ENCODE results near the gene GPR55.
"Not testable (repeated sequence)": the region's sequence is repeated elsewhere in the genome, so short reads cannot be mapped to it uniquely, and the experiment has no call there.

Gene GPR55, protein sequence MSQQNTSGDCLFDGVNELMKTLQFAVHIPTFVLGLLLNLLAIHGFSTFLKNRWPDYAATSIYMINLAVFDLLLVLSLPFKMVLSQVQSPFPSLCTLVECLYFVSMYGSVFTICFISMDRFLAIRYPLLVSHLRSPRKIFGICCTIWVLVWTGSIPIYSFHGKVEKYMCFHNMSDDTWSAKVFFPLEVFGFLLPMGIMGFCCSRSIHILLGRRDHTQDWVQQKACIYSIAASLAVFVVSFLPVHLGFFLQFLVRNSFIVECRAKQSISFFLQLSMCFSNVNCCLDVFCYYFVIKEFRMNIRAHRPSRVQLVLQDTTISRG

DNA sequence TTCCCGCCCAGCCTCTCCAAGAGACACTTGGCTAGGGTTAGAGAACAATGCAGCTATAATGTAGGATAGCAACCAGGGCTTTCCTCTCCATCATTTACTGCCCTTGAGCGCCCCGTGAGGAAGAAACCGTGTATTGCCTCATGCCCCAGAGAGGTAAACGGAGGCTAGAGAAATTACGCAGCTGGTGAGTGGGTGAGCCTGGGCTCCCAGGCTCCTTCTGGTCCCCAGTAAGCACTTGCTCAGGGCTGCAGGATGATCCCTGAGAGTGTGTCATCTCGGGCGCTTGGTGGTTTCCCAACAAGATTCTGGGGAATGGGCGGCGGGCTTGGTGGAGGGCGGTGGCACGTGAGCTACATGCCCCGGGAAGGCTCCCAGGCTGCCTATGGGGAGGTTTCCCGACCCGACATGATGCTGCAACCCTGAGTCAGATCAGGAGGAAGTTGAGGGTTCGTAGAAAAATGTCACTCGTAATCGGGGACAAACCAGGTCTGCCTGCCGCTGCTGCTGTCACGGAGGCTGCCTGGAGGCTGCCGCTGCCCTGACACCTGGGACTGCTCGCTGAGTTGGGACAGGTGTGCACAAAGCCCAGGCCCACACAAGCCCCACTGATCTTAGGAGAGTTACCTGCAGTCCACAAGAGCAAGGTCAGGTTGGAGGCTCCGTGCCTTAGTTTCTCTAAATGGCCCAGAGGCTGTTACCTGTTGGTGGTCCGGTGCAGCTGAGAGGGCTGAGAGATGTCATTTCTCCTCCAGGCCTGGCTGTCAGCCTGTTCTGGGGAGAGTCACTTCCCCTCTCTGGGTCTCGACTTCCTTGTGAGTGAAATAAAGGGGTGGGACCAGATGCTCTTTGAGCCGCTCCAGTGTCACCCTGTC is at the start of gene GPR55:
Gene GPR55 (minus strand): TSS at position 773 of the 872 bp plus-strand sequence. CDS start 14,280 bp downstream, outside the sequence.
- TF ChIP-seq, protein P1, sequence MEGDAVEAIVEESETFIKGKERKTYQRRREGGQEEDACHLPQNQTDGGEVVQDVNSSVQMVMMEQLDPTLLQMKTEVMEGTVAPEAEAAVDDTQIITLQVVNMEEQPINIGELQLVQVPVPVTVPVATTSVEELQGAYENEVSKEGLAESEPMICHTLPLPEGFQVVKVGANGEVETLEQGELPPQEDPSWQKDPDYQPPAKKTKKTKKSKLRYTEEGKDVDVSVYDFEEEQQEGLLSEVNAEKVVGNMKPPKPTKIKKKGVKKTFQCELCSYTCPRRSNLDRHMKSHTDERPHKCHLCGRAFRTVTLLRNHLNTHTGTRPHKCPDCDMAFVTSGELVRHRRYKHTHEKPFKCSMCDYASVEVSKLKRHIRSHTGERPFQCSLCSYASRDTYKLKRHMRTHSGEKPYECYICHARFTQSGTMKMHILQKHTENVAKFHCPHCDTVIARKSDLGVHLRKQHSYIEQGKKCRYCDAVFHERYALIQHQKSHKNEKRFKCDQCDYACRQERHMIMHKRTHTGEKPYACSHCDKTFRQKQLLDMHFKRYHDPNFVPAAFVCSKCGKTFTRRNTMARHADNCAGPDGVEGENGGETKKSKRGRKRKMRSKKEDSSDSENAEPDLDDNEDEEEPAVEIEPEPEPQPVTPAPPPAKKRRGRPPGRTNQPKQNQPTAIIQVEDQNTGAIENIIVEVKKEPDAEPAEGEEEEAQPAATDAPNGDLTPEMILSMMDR (conservative IDR thresholded peaks at IDR 0.05): peak; percentile 20; the same call in 1 of the 2 replicates
- no peak within 1 kb of the TSS for H3K27ac ChIP-seq

DNA sequence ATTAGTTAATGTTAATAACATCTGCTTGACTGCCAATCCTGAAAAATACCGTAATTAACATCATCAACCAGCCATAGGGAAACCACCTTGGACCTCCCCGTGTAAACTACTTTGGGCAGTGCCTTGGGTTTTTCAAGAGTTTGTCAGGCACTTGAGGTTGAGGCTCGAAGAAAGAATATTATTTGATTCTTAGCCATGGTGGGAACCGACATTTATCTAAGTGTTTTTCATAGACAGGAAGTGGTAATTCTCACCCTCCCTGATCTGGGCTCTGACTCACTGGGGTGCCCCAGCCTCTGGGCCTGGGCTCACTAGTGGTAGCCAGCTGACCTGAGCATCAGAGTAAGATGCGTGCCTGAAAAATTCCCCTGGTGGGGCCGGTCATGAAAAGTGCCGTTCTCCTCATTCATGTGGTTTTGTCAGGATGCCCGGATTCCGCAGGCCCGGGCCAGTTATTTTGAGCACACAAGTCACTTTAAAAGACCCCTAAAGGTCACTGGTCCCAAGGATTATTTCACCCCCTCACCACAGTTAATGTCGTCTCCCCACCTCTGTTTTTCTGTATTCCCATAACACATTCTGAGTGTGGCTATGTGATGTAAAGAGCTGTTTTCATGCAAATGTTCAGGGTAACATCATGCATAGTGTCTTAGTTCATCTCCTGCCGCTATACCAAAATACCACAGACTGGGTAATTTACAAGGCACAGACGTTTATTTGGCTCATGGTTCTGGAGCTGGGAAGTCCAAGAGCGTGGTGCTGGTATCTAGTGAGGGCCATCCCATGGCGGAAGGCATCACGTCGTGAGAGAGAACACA is 49.3 kb upstream of the GPR55 start:
- no peak overlapping the region for H3K27ac ChIP-seq

DNA sequence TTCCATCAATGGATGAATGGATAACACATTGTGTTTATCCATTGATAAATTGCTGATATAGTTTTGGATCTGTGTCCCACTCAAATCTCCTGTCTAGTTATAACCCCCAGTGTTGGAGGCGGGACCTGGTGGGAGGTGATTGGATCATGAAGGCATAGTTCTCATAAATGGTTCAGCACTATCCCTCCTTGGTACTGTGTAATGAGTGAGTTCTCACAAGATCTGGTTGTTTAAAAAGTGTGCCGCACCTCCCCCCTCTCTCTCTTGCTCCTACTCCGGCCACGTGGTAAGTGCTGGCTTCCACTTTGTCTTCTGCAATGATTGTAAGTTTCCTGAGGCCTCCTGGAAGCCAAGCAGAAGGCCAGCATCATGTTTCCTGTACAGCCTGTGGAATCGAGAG is 47.0 kb upstream of the GPR55 start:
- TF ChIP-seq, protein P1 (conservative IDR thresholded peaks at IDR 0.05): no peak
- H3K27ac ChIP-seq: no peak overlapping the region

More for the DNA sequence above, 49.3 kb upstream of the GPR55 start:
- TF ChIP-seq, protein P1 (conservative IDR thresholded peaks at IDR 0.05): no peak

DNA sequence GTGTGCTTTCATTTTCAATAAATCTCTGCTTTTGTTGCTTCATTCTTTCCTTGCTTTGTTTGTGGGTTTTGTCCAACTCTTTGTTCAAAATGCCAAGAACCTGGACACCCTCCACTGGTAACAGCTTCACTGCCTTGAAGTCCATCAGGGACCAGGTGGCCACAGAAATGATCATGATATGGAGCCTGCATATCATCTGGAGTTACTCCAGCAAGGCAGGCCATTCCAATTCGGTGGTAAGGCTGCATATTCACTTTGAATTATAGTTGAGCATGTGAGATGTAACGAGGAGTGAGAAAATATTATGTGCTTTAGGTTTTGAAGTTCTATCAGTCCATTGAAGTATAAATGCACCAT is 44.6 kb upstream of the GPR55 start:
- H3K27ac ChIP-seq: no peak overlapping the region
- TF ChIP-seq, protein P1 (conservative IDR thresholded peaks at IDR 0.05): no peak

DNA sequence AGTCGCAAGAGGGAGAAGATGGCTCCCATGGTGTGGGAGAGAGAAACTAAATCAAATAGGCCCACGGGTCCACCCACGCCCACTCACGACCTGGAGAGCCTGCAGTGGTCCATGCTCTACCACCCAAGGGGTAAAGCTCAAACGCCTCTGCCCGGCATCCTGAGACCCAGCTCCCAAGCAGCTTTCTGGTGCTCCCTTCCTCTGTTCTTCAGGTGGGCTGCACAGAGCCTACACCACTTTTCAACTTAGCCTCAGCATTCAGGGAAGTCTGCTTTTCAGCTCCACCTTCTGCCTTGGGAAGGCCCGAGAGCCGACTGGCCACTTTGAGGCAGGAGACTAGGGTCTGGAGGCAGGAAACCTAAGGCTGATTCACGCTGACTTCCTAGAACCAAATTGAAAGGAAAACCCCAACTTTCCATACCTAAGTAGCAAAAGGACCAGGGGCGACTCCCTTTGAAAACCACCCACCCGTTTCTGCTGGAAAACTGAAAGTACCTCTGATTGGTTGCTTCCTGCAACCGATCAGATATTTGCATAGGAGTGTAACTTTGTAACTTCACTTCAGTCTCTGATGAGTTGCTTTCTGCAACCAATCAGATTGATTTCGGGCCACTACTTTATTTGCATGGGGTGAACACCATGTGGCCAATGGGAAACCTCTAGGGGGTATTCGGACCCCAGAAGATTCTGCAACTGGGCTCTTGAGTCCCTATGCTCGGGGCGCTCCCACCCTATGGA is 44.0 kb upstream of the GPR55 start:
- H3K27ac ChIP-seq: no peak overlapping the region
- TF ChIP-seq, protein P1 (conservative IDR thresholded peaks at IDR 0.05): no peak

DNA sequence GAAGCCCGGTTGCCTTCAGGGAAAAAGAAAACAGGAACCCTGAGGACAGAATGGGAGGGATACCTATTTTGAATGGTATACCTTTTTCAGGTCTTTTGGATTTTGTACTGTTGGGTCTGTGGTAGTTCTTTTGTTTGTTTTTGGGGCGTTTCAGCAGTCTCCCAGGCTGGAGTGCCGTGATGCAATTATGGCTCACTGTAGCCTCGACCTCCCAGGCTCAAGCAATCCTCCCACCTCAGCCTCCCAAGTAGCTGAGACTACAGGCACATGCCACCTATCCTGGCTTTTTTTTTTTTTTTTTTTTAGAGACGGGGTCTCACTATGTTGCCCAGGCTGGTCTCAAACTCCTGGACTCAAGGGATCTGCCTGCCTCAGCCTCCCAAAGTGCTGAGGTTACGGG is 43.3 kb upstream of the GPR55 start:
- not testable (repeated sequence) for H3K27ac ChIP-seq

DNA sequence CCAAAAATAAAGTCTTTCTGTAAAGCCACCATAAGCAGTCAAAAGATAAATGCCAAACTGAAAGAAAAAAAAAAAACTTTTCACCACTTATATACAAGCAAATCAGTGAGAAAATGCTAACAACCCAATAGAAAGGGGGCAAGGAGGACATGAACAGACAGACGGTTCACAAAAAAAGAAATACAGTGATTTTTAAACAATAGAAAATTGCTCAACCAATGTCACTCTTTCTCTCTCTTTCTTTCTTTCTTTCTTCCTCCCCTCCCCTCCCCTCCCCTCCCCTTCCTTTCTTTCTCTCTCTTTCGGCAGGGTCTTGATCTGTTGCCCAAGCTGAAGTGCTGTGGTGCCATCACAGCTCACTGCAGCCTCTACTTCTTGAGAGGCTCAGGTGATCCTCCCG is 42.1 kb upstream of the GPR55 start:
- no peak overlapping the region for H3K27ac ChIP-seq
- TF ChIP-seq, protein P1 (conservative IDR thresholded peaks at IDR 0.05): no peak
